GM11168 (cell line): ENCODE measurements around the gene TMC7.
"Not testable (repeated sequence)": the region's sequence is repeated elsewhere in the genome, so short reads cannot be mapped to it uniquely, and the experiment has no call there.

ENCODE experiments used
- in situ Hi-C: fragments of 300-500 bp; cut with MboI; formaldehyde crosslinking; loops from one replicate; pipeline ENCODE4 v1.12.0; 2022; ENCODE audit warnings: low sequenced_read_pairs; ENCODE audit not compliant: unreplicated experiment

Gene TMC7

GRCh38 chr16:18983565-18984434 is at the start of gene TMC7:
Gene TMC7, plus strand, starts transcription at chr16:18983934. Its CDS starts 130 bp downstream, at chr16:18984064.
- in situ Hi-C loops, result no loop called here

- in situ Hi-C loops, result no loop called here
Observed at GRCh38 chr16:18936727-18937340, 46.9 kb upstream of the TMC7 start.

- in situ Hi-C loops, result no loop called here
Observed at GRCh38 chr16:18937390-18937789, 46.3 kb upstream of the TMC7 start.

GRCh38 chr16:18938986-18939385 is 44.7 kb upstream of the TMC7 start:
- in situ Hi-C loops, result no loop called here

GRCh38 chr16:18941471-18941870 is 42.3 kb upstream of the TMC7 start:
- in situ Hi-C loops, result no loop called here

GRCh38 chr16:18942061-18942460 is 41.7 kb upstream of the TMC7 start:
- in situ Hi-C loops, result no loop called here

- in situ Hi-C loops, result no loop called here
Observed at GRCh38 chr16:18943414-18943813, 40.3 kb upstream of the TMC7 start.

- in situ Hi-C loops, result no loop called here
Observed at GRCh38 chr16:18945233-18945632, 38.5 kb upstream of the TMC7 start.

- in situ Hi-C loops, result no loop called here
Observed at GRCh38 chr16:18948372-18949020, 35.2 kb upstream of the TMC7 start.

- in situ Hi-C loops, result no loop called here
Observed at GRCh38 chr16:18950469-18951185, 33.1 kb upstream of the TMC7 start.

- in situ Hi-C loops, result no loop called here
Observed at GRCh38 chr16:18953547-18953946, 30.2 kb upstream of the TMC7 start.

GRCh38 chr16:18955874-18956580 is 27.7 kb upstream of the TMC7 start:
- in situ Hi-C loops, result not testable (repeated sequence)

- in situ Hi-C loops, result not testable (repeated sequence)
Observed at GRCh38 chr16:18956658-18957241, 27.0 kb upstream of the TMC7 start.

GRCh38 chr16:18958621-18959029 is 25.1 kb upstream of the TMC7 start:
- in situ Hi-C loops, result no loop called here

- in situ Hi-C loops, result no loop called here
Observed at GRCh38 chr16:18959031-18959505, 24.7 kb upstream of the TMC7 start.

- in situ Hi-C loops, result no loop called here
Observed at GRCh38 chr16:18965555-18965954, 18.2 kb upstream of the TMC7 start.

- in situ Hi-C loops, result no loop called here
Observed at GRCh38 chr16:18966791-18967190, 16.9 kb upstream of the TMC7 start.

- in situ Hi-C loops, result no loop called here
Observed at GRCh38 chr16:18969050-18969854, 14.5 kb upstream of the TMC7 start.

GRCh38 chr16:18969855-18970240 is 13.9 kb upstream of the TMC7 start:
- in situ Hi-C loops, result no loop called here
